Activated CD4-positive, alpha-beta T cell treated with anti-CD3 and anti-CD28 coated beads, Interleukin-10, Interleukin-2, amounts not matched to agents 100 ng/mL and 50 ng/mL, durations not matched to agents 16 hours and 8 hours (primary cell): Measurements from ENCODE around the gene CXCL1.
"Not testable (repeated sequence)": the region's sequence is repeated elsewhere in the genome, so short reads cannot be mapped to it uniquely, and the experiment has no call there.

Experiments
- DNase-seq: peaks from one replicate; pipeline ENCODE4 v3.0.0-alpha.2; 2020

CXCL1 gene

GRCh38 chr4:73885574-73886267 lies 16.5 kb downstream of the CXCL1 start:
- DNase-seq, result no peak

- DNase-seq, result no peak
These were observed 22.1 kb downstream of the CXCL1 start for GRCh38 chr4:73891326-73891725.

DNA sequence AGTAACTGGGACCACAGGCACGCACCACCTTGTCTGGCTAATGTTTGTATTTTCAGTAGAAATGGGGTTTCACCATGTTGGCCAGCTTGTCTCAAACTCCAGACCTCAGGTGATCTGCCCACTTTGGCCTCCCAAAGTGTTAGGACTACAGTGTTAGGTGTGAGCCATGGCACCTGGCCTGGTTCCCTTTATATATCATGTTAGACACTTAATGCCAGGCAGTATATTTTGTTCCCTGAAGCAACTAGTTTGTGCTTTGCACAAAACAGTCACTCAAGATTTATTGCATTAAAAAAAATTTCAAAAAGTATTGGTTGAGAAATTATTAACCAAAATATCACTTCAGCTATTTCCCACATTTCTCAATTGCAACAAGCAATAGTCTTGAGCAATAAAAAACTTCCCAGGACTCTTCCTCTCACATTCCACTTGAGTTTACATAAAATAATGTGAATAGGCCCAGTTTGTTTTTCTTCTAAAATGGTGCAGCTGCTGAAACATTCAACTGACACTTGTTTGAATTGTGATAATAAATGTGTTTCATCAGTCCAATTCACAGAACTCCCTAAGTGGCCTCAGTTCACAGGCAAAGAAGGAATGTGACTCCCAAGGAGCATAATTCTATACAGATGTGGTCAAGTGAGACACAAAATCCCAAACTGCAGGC lies 22.7 kb downstream of the CXCL1 start:
- DNase-seq, result no peak

DNA sequence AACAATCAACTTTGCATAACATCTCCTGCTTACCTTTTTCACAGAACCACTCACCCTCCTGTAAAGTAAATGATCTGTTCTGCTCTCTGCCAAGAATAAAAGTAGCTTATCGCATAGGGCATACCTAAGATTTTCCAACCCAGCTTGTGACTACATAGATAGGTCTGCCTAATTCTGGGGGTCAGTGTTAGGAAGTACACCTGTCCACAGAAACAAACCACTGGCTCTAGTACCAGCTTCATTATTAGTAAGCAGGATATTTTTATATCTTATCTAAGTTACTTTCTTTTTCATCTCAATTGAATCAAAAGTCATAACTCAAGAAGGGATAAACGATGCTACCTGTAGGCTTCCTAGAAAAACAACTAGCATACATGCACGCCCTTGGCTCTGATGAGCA lies 23.8 kb downstream of the CXCL1 start:
- no peak for DNase-seq

DNA sequence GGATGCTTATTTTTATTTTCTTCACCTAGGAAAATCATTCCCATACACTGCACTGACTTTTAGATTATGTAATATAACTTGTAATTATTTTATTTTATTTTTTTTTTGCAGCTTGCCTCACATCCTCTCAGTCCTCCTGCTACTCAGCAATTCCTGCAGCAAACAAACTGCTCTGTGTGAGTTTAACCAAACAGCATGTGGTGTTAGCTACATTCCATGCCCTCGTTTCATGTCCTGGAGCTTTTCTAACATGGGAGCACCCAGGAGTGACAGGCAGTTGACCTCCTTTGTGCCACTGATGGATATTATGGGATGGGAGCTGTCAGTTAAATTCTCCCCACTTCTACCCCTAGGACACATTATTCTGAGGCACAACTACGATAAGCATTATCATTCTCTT lies 24.8 kb downstream of the CXCL1 start:
- DNase-seq, result no peak

- DNase-seq, result no peak
These were observed 26.3 kb downstream of the CXCL1 start for GRCh38 chr4:73895201-73896175.

GRCh38 chr4:73896416-73896815 lies 27.2 kb downstream of the CXCL1 start:
- DNase-seq, result no peak

DNA sequence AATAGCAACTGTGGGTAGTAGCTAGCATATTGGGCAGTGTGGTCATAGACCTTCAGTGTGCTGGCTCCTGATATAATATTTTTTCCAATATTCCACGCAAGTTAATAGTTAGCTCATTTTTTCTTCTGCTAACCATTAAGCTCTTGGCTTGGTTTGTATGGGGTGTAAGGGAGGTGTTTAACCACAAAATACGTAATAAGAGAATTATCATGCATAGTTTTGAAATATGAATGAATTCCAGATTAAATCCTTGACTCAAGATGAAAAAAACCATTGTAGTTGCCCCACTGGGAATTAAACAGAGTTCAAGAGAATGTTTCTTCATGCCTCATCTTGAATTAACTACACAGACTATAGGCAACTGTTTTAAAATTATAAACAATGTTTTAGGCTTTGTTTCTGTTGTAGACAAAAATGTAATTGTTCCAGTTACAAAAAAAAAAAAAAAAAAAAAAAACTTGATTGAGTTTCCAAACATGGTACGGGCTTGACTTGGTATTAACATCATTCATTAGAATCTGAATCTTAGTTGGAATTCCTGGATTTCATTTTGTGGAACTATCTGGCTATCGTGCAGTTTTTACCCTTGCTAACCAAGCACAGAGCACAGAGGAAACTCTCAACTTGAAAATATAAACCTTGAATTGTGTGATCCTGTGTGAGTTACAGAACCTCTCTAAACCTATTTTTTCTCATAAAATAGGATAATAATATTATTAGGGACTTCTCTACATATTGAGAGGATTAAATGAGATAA lies 28.4 kb downstream of the CXCL1 start:
- DNase-seq, result no peak

GRCh38 chr4:73899338-73899737 lies 30.1 kb downstream of the CXCL1 start:
- not testable (repeated sequence) for DNase-seq

DNA sequence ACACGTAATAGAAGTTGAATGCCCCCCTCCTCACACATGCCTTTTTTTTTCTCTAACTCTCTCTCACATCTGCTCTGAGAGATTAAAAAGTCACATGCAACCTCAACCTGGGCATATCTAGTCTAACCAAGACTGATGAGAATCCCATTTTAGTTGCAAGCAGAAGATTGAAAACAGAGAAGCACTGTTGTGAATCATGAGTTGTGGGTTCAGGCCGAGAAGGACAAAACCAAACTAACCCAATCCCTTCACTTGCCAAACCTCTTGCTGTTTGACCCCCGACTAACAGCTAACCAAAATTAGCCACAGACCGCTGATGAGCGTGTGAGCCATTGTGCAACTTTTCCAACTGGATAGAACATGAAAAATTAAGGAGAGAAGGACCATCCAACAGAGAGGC lies 31.8 kb downstream of the CXCL1 start:
- DNase-seq, result no peak

GRCh38 chr4:73902038-73902637 lies 32.9 kb downstream of the CXCL1 start:
- no peak for DNase-seq

- DNase-seq, result no peak
These were observed 33.8 kb downstream of the CXCL1 start for GRCh38 chr4:73902817-73903547.

GRCh38 chr4:73904491-73904890 lies 35.3 kb downstream of the CXCL1 start:
- DNase-seq, result no peak

- no peak for DNase-seq
These were observed 39.8 kb downstream of the CXCL1 start for GRCh38 chr4:73908965-73909364.

GRCh38 chr4:73911746-73912145 lies 42.6 kb downstream of the CXCL1 start:
- no peak for DNase-seq

GRCh38 chr4:73912191-73912590 lies 43.0 kb downstream of the CXCL1 start:
- no peak for DNase-seq

DNA sequence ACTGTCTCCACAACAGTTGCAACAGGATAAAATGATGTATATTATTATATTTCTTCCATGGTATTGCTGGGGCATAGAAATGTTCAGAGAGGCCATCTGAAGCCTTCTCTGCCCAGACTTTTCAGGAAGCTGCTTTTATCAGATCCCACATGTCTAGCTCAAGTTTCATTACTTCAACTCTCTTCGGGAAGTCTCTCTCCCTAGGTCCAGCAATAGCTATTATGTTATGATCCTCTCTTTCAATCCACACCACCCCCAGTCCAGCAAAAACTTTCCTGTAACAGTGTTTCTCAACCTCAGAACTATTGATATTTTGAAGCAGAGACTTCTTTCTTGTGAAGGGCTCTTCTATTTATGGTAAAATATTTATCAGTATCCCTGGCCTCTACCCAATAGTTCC lies 44.9 kb downstream of the CXCL1 start:
- DNase-seq, result no peak

DNA sequence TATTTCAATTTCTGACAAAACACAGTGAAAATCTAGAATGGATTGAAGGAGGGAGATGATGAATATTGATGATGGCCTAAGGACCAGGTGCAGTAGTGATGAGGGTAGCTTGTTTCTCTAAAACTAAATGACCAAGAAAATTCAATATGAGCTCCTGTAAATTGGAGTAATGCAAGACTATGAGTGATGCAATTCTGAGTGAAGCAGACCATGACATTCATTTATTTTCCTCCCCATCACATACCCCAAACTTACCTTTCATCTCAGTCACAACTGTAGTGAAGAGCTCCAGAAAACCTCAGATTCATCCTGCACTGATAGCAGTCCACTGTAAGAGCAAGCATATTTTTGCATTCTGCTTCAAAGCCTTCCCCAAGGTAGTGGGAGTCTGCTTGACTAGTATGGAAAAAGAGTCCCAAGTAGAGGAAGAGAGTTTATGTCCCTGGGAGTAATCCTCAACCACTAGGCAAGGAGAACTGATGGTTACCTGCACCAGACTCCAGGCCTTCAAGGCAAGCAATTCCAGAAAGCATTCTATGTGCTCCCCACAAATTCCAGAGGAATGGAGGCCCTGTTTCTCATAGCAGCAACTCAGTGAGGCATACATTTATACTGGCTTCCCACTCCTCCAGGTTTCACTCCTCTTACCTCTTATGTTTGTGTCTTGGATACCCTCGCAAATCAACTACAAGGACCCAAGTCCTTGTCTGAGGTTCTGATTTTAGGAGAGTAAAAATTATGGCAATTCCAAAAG lies 47.2 kb downstream of the CXCL1 start:
- DNase-seq, result no peak

- no peak for DNase-seq
These were observed 47.9 kb downstream of the CXCL1 start for GRCh38 chr4:73917081-73917501.

DNA sequence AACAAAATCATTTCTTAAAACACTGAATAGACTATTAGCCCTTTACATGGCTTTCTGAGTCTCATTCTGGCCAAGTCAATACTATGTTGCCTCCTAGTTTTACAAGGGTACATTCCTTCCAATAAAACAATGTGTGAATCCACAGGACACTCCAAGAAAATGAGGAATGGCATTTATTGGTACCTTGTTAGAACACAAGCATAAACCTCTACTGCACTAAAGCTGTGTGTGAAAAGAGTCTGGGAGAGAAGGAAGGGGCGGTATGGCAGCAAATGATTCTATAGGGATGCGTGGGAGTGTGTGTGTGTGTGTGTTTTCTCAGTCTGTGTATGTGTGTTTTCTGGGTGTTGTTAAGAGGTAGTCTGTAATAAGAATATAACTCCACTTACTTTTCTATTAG lies 48.9 kb downstream of the CXCL1 start:
- DNase-seq, result no peak

GRCh38 chr4:73919691-73920090 lies 50.5 kb downstream of the CXCL1 start:
- DNase-seq, result no peak
